Dermis microvascular lymphatic vessel endothelial cell (primary cell): ENCODE data around the gene ITPKC. TPM values are rescaled to one million over a fixed set of nuclear protein-coding genes. Genes with fewer than 3 reads are reported as not detected.
"Not testable (repeated sequence)": the region's sequence is repeated elsewhere in the genome, so short reads cannot be mapped to it uniquely, and the experiment has no call there.

Experiments
- DNase-seq, 2 donors: peaks; one replicate each; pipeline versions ENCODE4 v3.0.0 to v3.0.0-alpha.2; 2010; ENCODE audit warnings: low read depth in 2 of 2
- total RNA-seq: library from RNA; depleted of rRNA; stranded (reverse); fragments of >200 nt; gene quantifications from 2 replicates; pipeline ENCODE4 v1.2.1, GENCODE V29; 2014

Gene ITPKC
- total RNA-seq, 1 donor from 2014 or later: 18.2 TPM

GRCh38 chr19:40714441-40715299 lies 2.2 kb upstream of the ITPKC start:
- peak; percentile 75 to 90 for DNase-seq

- DNase-seq: peak; percentile 52 to 91
Observed at GRCh38 chr19:40716031-40716481, 856 bp upstream of the ITPKC start.

GRCh38 chr19:40717325-40717879 lies 490 bp downstream of the ITPKC start:
- DNase-seq: no peak

GRCh38 chr19:40717880-40718773 lies 1.2 kb downstream of the ITPKC start:
- DNase-seq: peak; percentile 32 to 63

- peak in 1 of 2 donors; percentile 63 for DNase-seq
Observed at GRCh38 chr19:40718774-40719391, 2.0 kb downstream of the ITPKC start.

GRCh38 chr19:40719414-40719894 lies 2.5 kb downstream of the ITPKC start:
- no peak for DNase-seq

- peak in 1 of 2 donors; percentile 25 for DNase-seq
Observed at GRCh38 chr19:40721140-40721486, 4.2 kb downstream of the ITPKC start.

- peak; percentile 69 to 85 for DNase-seq
Observed at GRCh38 chr19:40721936-40722661, 5.2 kb downstream of the ITPKC start.

- DNase-seq: no peak
Observed at GRCh38 chr19:40723661-40724254, 6.8 kb downstream of the ITPKC start.

- DNase-seq: no peak
Observed at GRCh38 chr19:40724315-40724714, 7.4 kb downstream of the ITPKC start.

GRCh38 chr19:40724855-40725254 lies 7.9 kb downstream of the ITPKC start:
- no peak for DNase-seq

- no peak for DNase-seq
Observed at GRCh38 chr19:40726279-40726678, 9.4 kb downstream of the ITPKC start.

- not testable (repeated sequence) for DNase-seq
Observed at GRCh38 chr19:40730065-40730464, 13.2 kb downstream of the ITPKC start.

- not testable (repeated sequence) for DNase-seq
Observed at GRCh38 chr19:40732304-40732703, 15.4 kb downstream of the ITPKC start.

GRCh38 chr19:40733149-40733548 lies 16.2 kb downstream of the ITPKC start:
- no peak for DNase-seq

- no peak for DNase-seq
Observed at GRCh38 chr19:40735013-40735771, 18.3 kb downstream of the ITPKC start.

- no peak for DNase-seq
Observed at GRCh38 chr19:40736661-40737060, 19.7 kb downstream of the ITPKC start.

GRCh38 chr19:40737102-40737644 lies 20.3 kb downstream of the ITPKC start:
- no peak for DNase-seq
